HepG2 (cell line): ENCODE data around the gene CBLC. TPM values are rescaled to one million over a fixed set of nuclear protein-coding genes. Genes with fewer than 3 reads are reported as not detected.

Experiments
- CENPBD1 ChIP-seq: sonication (generic); formaldehyde crosslinking; IDR thresholded peaks from 2 replicates; pipeline ENCODE4 v1.8.0; 2022; ENCODE audit warnings: missing genetic modification reagents, low read depth, mild to moderate bottlenecking, borderline replicate concordance
- GLI4 ChIP-seq: sonication (generic); formaldehyde crosslinking; IDR thresholded peaks from 2 replicates; pipeline ENCODE4 v1.5.1; 2020; ENCODE audit warnings: missing genetic modification reagents, mild to moderate bottlenecking, moderate library complexity, borderline replicate concordance
- MEF2D ChIP-seq: sonication (generic); formaldehyde crosslinking; IDR thresholded peaks from 2 replicates; pipeline ENCODE4 v1.5.1; 2020; ENCODE audit warnings: mild to moderate bottlenecking, missing genetic modification reagents
- NFYC ChIP-seq: IDR thresholded peaks from 2 replicates; pipeline ENCODE4 v1.6.1; 2016; ENCODE audit warnings: missing genetic modification reagents, missing compliant biosample characterization
- PHF21A ChIP-seq: sonication (generic); formaldehyde crosslinking; IDR thresholded peaks from 2 replicates; pipeline ENCODE4 v1.5.0; 2020; ENCODE audit warnings: mild to moderate bottlenecking, missing genetic modification reagents
- PPARG ChIP-seq: conservative IDR thresholded peaks from 2 replicates; pipeline ENCODE4 v1.6.1; 2016; ENCODE audit warnings: missing biosample characterization, missing genetic modification reagents
- PRDM10 ChIP-seq: sonication (generic); formaldehyde crosslinking; IDR thresholded peaks from 2 replicates; pipeline ENCODE4 v1.4.0; 2020; ENCODE audit warnings: low read depth, missing genetic modification reagents
- RBM22 ChIP-seq: fragments of 200-400 bp; formaldehyde crosslinking; optimal IDR thresholded peaks from 2 replicates; pipeline ENCODE3; 2017; ENCODE audit warnings: mild to moderate bottlenecking, low read length, moderate library complexity
- REST ChIP-seq, 2 experiments: IDR thresholded peaks; 2 replicates each; pipeline ENCODE4 v1.6.1; 2011 to 2012; ENCODE audit warnings: low read length in 2 of 2, borderline replicate concordance in 1 of 2, low read depth in 1 of 2, mild to moderate bottlenecking in 1 of 2, moderate library complexity in 1 of 2
- RFXAP ChIP-seq: sonication (generic); formaldehyde crosslinking; IDR thresholded peaks from 2 replicates; pipeline ENCODE4 v1.4.0; 2020; ENCODE audit warnings: missing genetic modification reagents, borderline replicate concordance
- SCMH1 ChIP-seq: sonication (generic); formaldehyde crosslinking; IDR thresholded peaks from 2 replicates; pipeline ENCODE4 v1.9.0; 2021; ENCODE audit warnings: missing genetic modification reagents, mild to moderate bottlenecking, borderline replicate concordance
- YEATS2 ChIP-seq: sonication (generic); formaldehyde crosslinking; IDR thresholded peaks from 2 replicates; pipeline ENCODE4 v1.4.0; 2020; ENCODE audit warnings: missing genetic modification reagents, borderline replicate concordance
- ZFP37 ChIP-seq: sonication (generic); formaldehyde crosslinking; IDR thresholded peaks from 2 replicates; pipeline ENCODE4 v1.4.0; 2020; ENCODE audit warnings: missing genetic modification reagents, borderline replicate concordance
- ZNF256 ChIP-seq: sonication (generic); formaldehyde crosslinking; conservative IDR thresholded peaks from 2 replicates; pipeline ENCODE4 v1.4.0; 2020; ENCODE audit warnings: missing genetic modification reagents
- ZNF383 ChIP-seq: sonication (generic); formaldehyde crosslinking; IDR thresholded peaks from 2 replicates; pipeline ENCODE4 v1.4.0; 2020; ENCODE audit warnings: missing genetic modification reagents, mild to moderate bottlenecking, borderline replicate concordance
- polyA plus RNA-seq, 8 experiments: library from polyadenylated mRNA; depleted of rRNA in 3 of 8; stranded (reverse) in 7 of 8; unstranded in 1 of 8; fragments of >200 nt; fragmentation: Illumina TruSeq in 4 of 8; extraction: Trizol in 4 of 8; gene quantifications; 2 replicates each; pipeline versions ENCODE4 v1.2.1 to v1.2.3, GENCODE V29; 2011 to 2016; ENCODE audit warnings: low read depth in 4 of 8, missing spikeins in 1 of 8, mixed read lengths in 1 of 8; ENCODE audit not compliant: insufficient read depth in 1 of 8
- total RNA-seq, 5 experiments: library from RNA; depleted of rRNA; stranded (reverse); fragments of >200 nt; fragmentation: Illumina TruSeq; extraction: Trizol; gene quantifications; 2 replicates each; pipeline ENCODE4 v1.2.3, GENCODE V29; 2016; ENCODE audit warnings: low read depth in 1 of 5

The CBLC gene
- total and polyA plus RNA-seq, 2 of the 13 experiments (the other 11 are each of a cell fraction or from before 2014, with no cell fraction given), result 1.8 to 2.6 TPM

GRCh38 chr19:44807652-44808462, 30.2 kb downstream of the CBLC start (continued):
- TF ChIP-seq PRDM10 (CRISPR knock-in tag) (no peak), SCMH1 (CRISPR knock-in tag) (no peak), RFXAP (CRISPR knock-in tag) (no peak), ZFP37 (CRISPR knock-in tag) (no peak), GLI4 (CRISPR knock-in tag) (no peak), ZNF383 (no peak), YEATS2 (CRISPR knock-in tag) (no peak; the same call in 1 of the 2 replicates), MEF2D (CRISPR knock-in tag) (no peak), RBM22 (no peak), REST (IDR thresholded peaks at IDR 0.05; ENCODE audit: borderline replicate concordance in 1 of 2, low read depth in 1 of 2, low read length in 2 of 2) (no peak), CENPBD1 (CRISPR knock-in tag) (no peak), PPARG (CRISPR knock-in tag) (no peak), PHF21A (CRISPR knock-in tag) (peak; percentile 67), NFYC (CRISPR knock-in tag) (no peak), ZNF256 (CRISPR knock-in tag) (no peak)
